ENCODE measurements around the gene EREG.

GRCh38 chr4:74420863-74421262, 55.9 kb downstream of the EREG start:
- TF ChIP-seq CTCF (IDR thresholded peaks at IDR 0.05; ENCODE audit: control extremely low read depth in 1 of 3, insufficient read depth in 1 of 3, low read depth in 1 of 3, low read length in 3 of 3) (no peak), SAP30 (IDR thresholded peaks at IDR 0.05; ENCODE audit: insufficient read depth, insufficient replicate concordance, low read length) (no peak), EP300 (IDR thresholded peaks at IDR 0.05; ENCODE audit: borderline replicate concordance in 1 of 2, low read depth in 2 of 2, low read length in 2 of 2) (no peak), HDAC2 (IDR thresholded peaks at IDR 0.05; ENCODE audit: borderline replicate concordance in 1 of 2, low read depth in 2 of 2, low read length in 2 of 2) (no peak), RBBP5 (IDR thresholded peaks at IDR 0.05; ENCODE audit: borderline replicate concordance, low read depth, low read length) (no peak), CHD2 (IDR thresholded peaks at IDR 0.05; ENCODE audit: low read length) (no peak), RFX5 (IDR thresholded peaks at IDR 0.05; ENCODE audit: borderline replicate concordance, low read depth, low read length) (no peak), ATF3 (IDR thresholded peaks at IDR 0.05; ENCODE audit: insufficient read depth, low read depth, low read length) (no peak)
